HEK293T (cell line): ENCODE data around the gene MANSC1.

Source experiments
- CTCF ChIA-PET: fragments of 350-600 bp; formaldehyde crosslinking; extraction: SDS; loops from one replicate; lab custom pipeline; 2021; ENCODE audit warnings: antibody characterized with exemption, inconsistent platforms; lab: Yijun Ruan, JAX
- POLR2A ChIA-PET: fragments of 350-600 bp; formaldehyde crosslinking; extraction: SDS; loops from one replicate; lab custom pipeline; 2020; ENCODE audit warnings: antibody characterized with exemption, inconsistent platforms; lab: Yijun Ruan, JAX
- DNase-seq: peaks from one replicate; pipeline ENCODE4 v3.0.0; 2012; ENCODE audit warnings: mixed read lengths; ENCODE audit errors: extremely low spot score
- ARNT ChIP-seq: fragments of 450-650 bp; IDR thresholded peaks from 2 replicates; pipeline ENCODE4 v1.6.1; 2017; ENCODE audit warnings: mild to moderate bottlenecking
- BHLHE40 ChIP-seq: fragments of 450-650 bp; IDR thresholded peaks from 2 replicates; pipeline ENCODE4 v1.6.1; 2016; ENCODE audit warnings: mild to moderate bottlenecking, moderate library complexity, borderline replicate concordance
- CTBP1 ChIP-seq: fragments of 450-650 bp; IDR thresholded peaks from 2 replicates; pipeline ENCODE4 v1.6.1; 2016; ENCODE audit warnings: borderline replicate concordance
- ELF4 ChIP-seq: fragments of 450-650 bp; IDR thresholded peaks from 2 replicates; pipeline ENCODE4 v1.6.1; 2017; ENCODE audit warnings: antibody characterized with exemption
- FOXA1 ChIP-seq: fragments of 450-650 bp; IDR thresholded peaks from 2 replicates; pipeline ENCODE4 v1.6.1; 2016; ENCODE audit warnings: mild to moderate bottlenecking
- FOXK2 ChIP-seq: fragments of 450-650 bp; IDR thresholded peaks from 2 replicates; pipeline ENCODE4 v1.6.1; 2016; ENCODE audit warnings: mild to moderate bottlenecking
- FOXM1 ChIP-seq: fragments of 450-650 bp; IDR thresholded peaks from 2 replicates; pipeline ENCODE4 v1.6.1; 2017; ENCODE audit warnings: mild to moderate bottlenecking, borderline replicate concordance
- HDGF ChIP-seq: fragments of 450-650 bp; IDR thresholded peaks from 2 replicates; pipeline ENCODE4 v1.6.1; 2017; ENCODE audit warnings: antibody characterized with exemption, borderline replicate concordance
- L3MBTL2 ChIP-seq: fragments of 450-650 bp; conservative IDR thresholded peaks from 2 replicates; pipeline ENCODE4 v1.6.1; 2016; ENCODE audit warnings: mild to moderate bottlenecking
- LEF1 ChIP-seq: fragments of 450-650 bp; IDR thresholded peaks from 2 replicates; pipeline ENCODE4 v1.6.1; 2017; ENCODE audit warnings: mild to moderate bottlenecking, borderline replicate concordance
- NFRKB ChIP-seq: fragments of 450-650 bp; IDR thresholded peaks from 2 replicates; pipeline ENCODE4 v1.6.1; 2016; ENCODE audit warnings: mild to moderate bottlenecking, moderate library complexity
- PKNOX1 ChIP-seq: fragments of 450-650 bp; IDR thresholded peaks from 2 replicates; pipeline ENCODE4 v1.6.1; 2016
- SP1 ChIP-seq: fragments of 450-650 bp; IDR thresholded peaks from 2 replicates; pipeline ENCODE4 v1.6.1; 2017
- SUZ12 ChIP-seq: fragments of 450-650 bp; IDR thresholded peaks from 2 replicates; pipeline ENCODE4 v1.6.1; 2016; ENCODE audit warnings: mild to moderate bottlenecking
- TARDBP ChIP-seq: fragments of 450-650 bp; IDR thresholded peaks from 2 replicates; pipeline ENCODE4 v1.6.1; 2016
- ZNF384 ChIP-seq: fragments of 450-650 bp; IDR thresholded peaks from 2 replicates; pipeline ENCODE4 v1.6.1; 2016

The MANSC1 gene

GRCh38 chr12:12301122-12301521 is 48.9 kb downstream of the MANSC1 start:
- ChIA-PET CTCF (no interaction called here), POLR2A (no interaction called here)
- no peak for DNase-seq
- TF ChIP-seq FOXA1 = no peak
- TF ChIP-seq BHLHE40 = no peak
- no peak for TF ChIP-seq SUZ12
- no peak for TF ChIP-seq ARNT
- no peak for TF ChIP-seq L3MBTL2

- TF ChIP-seq PKNOX1 (no peak), FOXM1 (no peak), FOXA1 (no peak), CTBP1 (no peak), SP1 (no peak), BHLHE40 (no peak), ELF4 (no peak)
- ChIA-PET CTCF (interaction anchor here (0.6 kb wide), 1 partner anchor 102 kb away, joined by 3 read pairs; no protein-coding TSS in a partner anchor), POLR2A (no interaction called here)
- DNase-seq = no peak
These were observed 52.7 kb downstream of the MANSC1 start for GRCh38 chr12:12297201-12297830.

GRCh38 chr12:12294215-12295005 is 55.6 kb downstream of the MANSC1 start:
- no peak for TF ChIP-seq TARDBP
- no peak for TF ChIP-seq FOXM1
- no peak for TF ChIP-seq FOXA1
- no peak for TF ChIP-seq PKNOX1
- no peak for TF ChIP-seq ARNT
- TF ChIP-seq NFRKB = no peak
- TF ChIP-seq SP1 = no peak
- TF ChIP-seq L3MBTL2 = no peak
- TF ChIP-seq FOXK2 = no peak
- TF ChIP-seq HDGF = no peak
- no peak for TF ChIP-seq BHLHE40
- no peak for TF ChIP-seq CTBP1
- TF ChIP-seq LEF1 = no peak
- no peak for TF ChIP-seq ELF4
- TF ChIP-seq ZNF384 = no peak
- no peak for TF ChIP-seq SUZ12
- ChIA-PET CTCF (no interaction called here), POLR2A (no interaction called here)
- DNase-seq = no peak

GRCh38 chr12:12290206-12290605 is 59.8 kb downstream of the MANSC1 start:
- CTCF ChIA-PET = no interaction called here
- TF ChIP-seq ARNT (no peak), FOXK2 (no peak), L3MBTL2 (no peak), CTBP1 (no peak), ELF4 (no peak), BHLHE40 (no peak), SUZ12 (no peak)
- no peak for DNase-seq
- POLR2A ChIA-PET = no interaction called here

- CTCF ChIA-PET = interaction anchor here (0.6 kb wide), 1 partner anchor 39 kb away, joined by 4 read pairs; no protein-coding TSS in a partner anchor
- POLR2A ChIA-PET = no interaction called here
These were observed 63.6 kb downstream of the MANSC1 start for GRCh38 chr12:12286441-12286840.

More at GRCh38 chr12:12286441-12286840, 63.6 kb downstream of the MANSC1 start:
- TF ChIP-seq LEF1 (no peak), ZNF384 (no peak), L3MBTL2 (no peak), FOXA1 (no peak), FOXM1 (no peak), SP1 (no peak), FOXK2 (no peak), BHLHE40 (no peak), HDGF (no peak), ELF4 (no peak), TARDBP (no peak), ARNT (no peak), CTBP1 (no peak), SUZ12 (no peak), PKNOX1 (no peak), NFRKB (no peak)
- no peak for DNase-seq
